Measurements from ENCODE around the gene XRN1.

GRCh38 chr3:142276781-142277180 is 171.1 kb downstream of the XRN1 start:
- TF ChIP-seq CTCF (conservative IDR thresholded peaks at IDR 0.05; ENCODE audit: low read depth, low read length) (no peak), EZH2 (IDR thresholded peaks at IDR 0.05; ENCODE audit: borderline replicate concordance, low read depth, low read length, poor library complexity, severe bottlenecking) (no peak)
